Prostate gland (tissue), 2 donors: ENCODE measurements around the gene TBC1D16. TPM values are rescaled to one million over a fixed set of nuclear protein-coding genes. Genes with fewer than 3 reads are reported as not detected.
A peak's percentile ranks its signal among the peaks of the same experiment; 100 is the strongest.

ENCODE experiments used
- DNase-seq: peaks from one replicate; pipeline ENCODE4 v3.0.0-alpha.2; 2019; ENCODE audit warnings: low spot score
- H3K27ac ChIP-seq, 2 donors: fragments of 200-600 bp; sonication (generic); 2 replicates each; pipeline ENCODE4 v1.5.1; 2017 to 2019
- H3K27me3 ChIP-seq: fragments of 200-600 bp; sonication (generic); replicated peaks from 2 replicates; pipeline ENCODE4 v1.5.1; 2019; ENCODE audit not compliant: insufficient read depth
- H3K36me3 ChIP-seq, 2 donors: fragments of 200-600 bp; sonication (generic); 1 replicate in 1 of 2; 2 replicates in 1 of 2; pipeline versions ENCODE4 v1.5.1 to v1.8.1; 2017 to 2019
- H3K4me1 ChIP-seq: fragments of 200-600 bp; sonication (generic); replicated peaks from 2 replicates; pipeline ENCODE4 v1.5.1; 2019
- H3K4me3 ChIP-seq, 2 donors: fragments of 200-600 bp; sonication (generic); 2 replicates each; pipeline ENCODE4 v1.5.1; 2017 to 2019
- H3K9me3 ChIP-seq: fragments of 200-600 bp; sonication (generic); 2 replicates; pipeline ENCODE4 v1.5.1; 2017
- CTCF ChIP-seq, 4 experiments: fragments of 200-600 bp in 2 of 4; fragments of 450-650 bp in 2 of 4; sonication (generic) in 2 of 4; IDR thresholded peaks; 1 replicate in 3 of 4; 2 replicates in 1 of 4; pipeline ENCODE4 v1.5.1; 2016 to 2019; ENCODE audit warnings: antibody characterized with exemption in 4 of 4, mild to moderate bottlenecking in 2 of 4, moderate library complexity in 2 of 4
- POLR2A ChIP-seq: fragments of 450-650 bp; IDR thresholded peaks from one replicate; pipeline ENCODE4 v1.6.1; 2016; ENCODE audit warnings: antibody characterized with exemption, mild to moderate bottlenecking
- POLR2AphosphoS5 ChIP-seq: sonication (generic); formaldehyde crosslinking; IDR thresholded peaks from one replicate; pipeline ENCODE4 v1.6.1; 2017; ENCODE audit warnings: antibody characterized with exemption
- WGBS: methylation state at CpG from one replicate; pipeline ENCODE4 v1.1.5; 2018; 5-methylcytosine and 5-hydroxymethylcytosine counted together
- intact Hi-C: fragments of 100-400 bp; cut with DNase I; formaldehyde crosslinking; loops from one replicate; pipeline ENCODE4 v1.14.2; 2022
- total RNA-seq, 2 donors: library from RNA; depleted of rRNA; stranded (reverse); fragments of >200 nt; gene quantifications; one replicate each; pipeline ENCODE4 v1.1.0, GENCODE V29; 2016

TBC1D16 gene
- total RNA-seq, 2 donors from 2014 or later: 29.1 to 41.9 TPM

- no peak for DNase-seq
Observed at GRCh38 chr17:80008848-80009247, 26.8 kb downstream of the TBC1D16 start.

GRCh38 chr17:80008383-80008840 is 27.3 kb downstream of the TBC1D16 start:
- 11% methylated on average over 17 of the region's 17 CpGs for WGBS
- H3K36me3 ChIP-seq: peaks cover 0 to 17% of the 10 kb centered on the region in 2 donors
- intact Hi-C loops: loop anchor here (5.0 to 10.0 kb wide), 5 partner anchors 74 to 354 kb away; partner anchors contain the start of genes SGSH and SLC26A11
- peak; percentile 94 for TF ChIP-seq POLR2AphosphoS5
- peak; percentile 98 to 99 (median 99) for TF ChIP-seq CTCF (IDR thresholded peaks at IDR 0.05)
- no peak for TF ChIP-seq POLR2A
- peaks cover 9% of the 10 kb centered on the region for H3K4me1 ChIP-seq
- peak; percentile 86 for DNase-seq
- H3K27me3 ChIP-seq: no peaks in the 10 kb centered on the region
- H3K4me3 ChIP-seq: no peak overlapping the region
- H3K27ac ChIP-seq: peak overlapping the region; percentile 63 to 68
- H3K9me3 ChIP-seq: no peaks in the 10 kb centered on the region

More at GRCh38 chr17:80008848-80009247, 26.8 kb downstream of the TBC1D16 start:
- no peak overlapping the region for H3K4me3 ChIP-seq
- peak overlapping the region; percentile 63 to 68 for H3K27ac ChIP-seq
- no peaks in the 10 kb centered on the region for H3K27me3 ChIP-seq
- WGBS: 72% methylated on average over 18 of the region's 18 CpGs
- intact Hi-C loops: loop anchor here (5.0 to 10.0 kb wide), 5 partner anchors 73 to 353 kb away; partner anchors contain the start of genes SGSH and SLC26A11
- no peaks in the 10 kb centered on the region for H3K9me3 ChIP-seq
- H3K36me3 ChIP-seq: peaks cover 0 to 18% of the 10 kb centered on the region in 2 donors
- H3K4me1 ChIP-seq: peaks cover 9% of the 10 kb centered on the region
- TF ChIP-seq CTCF (IDR thresholded peaks at IDR 0.05) (no peak), POLR2AphosphoS5 (no peak), POLR2A (no peak)

- 85% methylated on average over 10 of the region's 10 CpGs for WGBS
- peaks cover 0 to 12% of the 10 kb centered on the region in 2 donors for H3K36me3 ChIP-seq
- DNase-seq: no peak
- H3K4me3 ChIP-seq: no peak overlapping the region
- TF ChIP-seq POLR2A (no peak), CTCF (IDR thresholded peaks at IDR 0.05) (no peak), POLR2AphosphoS5 (no peak)
- H3K9me3 ChIP-seq: no peaks in the 10 kb centered on the region
- intact Hi-C loops: loop anchor here (5.0 to 10.0 kb wide), 5 partner anchors 74 to 354 kb away; partner anchors contain the start of genes SGSH and SLC26A11
- H3K27me3 ChIP-seq: no peaks in the 10 kb centered on the region
- H3K4me1 ChIP-seq: peaks cover 9% of the 10 kb centered on the region
- H3K27ac ChIP-seq: peak overlapping the region in 1 of 2 donors; percentile 63
Observed at GRCh38 chr17:80007939-80008338, 27.7 kb downstream of the TBC1D16 start.

- Histone ChIP-seq H3K4me1 (peaks cover 9% of the 10 kb centered on the region), H3K4me3 (no peak overlapping the region), H3K27me3 (no peaks in the 10 kb centered on the region), H3K27ac (no peak overlapping the region), H3K9me3 (no peaks in the 10 kb centered on the region), H3K36me3 (peaks cover 0 to 8% of the 10 kb centered on the region in 2 donors)
- 90% methylated on average over 30 of the region's 30 CpGs for WGBS
- TF ChIP-seq POLR2AphosphoS5 (no peak), POLR2A (no peak), CTCF (IDR thresholded peaks at IDR 0.05) (no peak)
- no peak for DNase-seq
- intact Hi-C loops: loop anchor here (5.0 to 10.0 kb wide), 5 partner anchors 75 to 355 kb away; partner anchors contain the start of genes SGSH and SLC26A11
Observed at GRCh38 chr17:80006811-80007752, 28.6 kb downstream of the TBC1D16 start.
